WTC11 (cell line): ENCODE data around the gene GRN. TPM values are rescaled to one million over a fixed set of nuclear protein-coding genes. Genes with fewer than 3 reads are reported as not detected.

ENCODE experiments used
- ATAC-seq: fragments of 200-7000 bp; cut with Tn5 transposase; 2 replicates; pipeline ENCODE4 v1.10.0; 2021; ENCODE audit warnings: mild to moderate bottlenecking, moderate library complexity
- CTCF ChIA-PET: fragments of 300-600 bp; sonication (Branson Sonifier 250); formaldehyde crosslinking; loops from one replicate; lab custom pipeline; 2021; ENCODE audit warnings: antibody characterized with exemption; lab: Charles Lee
- POLR2A ChIA-PET: fragments of 350-600 bp; sonication (Branson Sonifier 250); formaldehyde crosslinking; loops from one replicate; lab custom pipeline; 2021; ENCODE audit warnings: antibody characterized with exemption; lab: Charles Lee
- DNase-seq: peaks from one replicate; pipeline ENCODE4 v3.0.0; 2021; ENCODE audit warnings: low spot score
- H3K27ac Mint-ChIP-seq: 2 replicates; pipeline ENCODE4 v1.8.0; 2021; ENCODE audit warnings: mixed read lengths
- H3K27me3 Mint-ChIP-seq: 2 replicates; pipeline ENCODE4 v1.8.0; 2021; ENCODE audit warnings: low read depth, mild to moderate bottlenecking, moderate library complexity, mixed read lengths
- H3K36me3 Mint-ChIP-seq: 2 replicates; pipeline ENCODE4 v1.8.0; 2021; ENCODE audit warnings: mixed read lengths
- H3K4me1 Mint-ChIP-seq: 2 replicates; pipeline ENCODE4 v1.8.0; 2022; ENCODE audit warnings: mixed read lengths
- H3K4me3 Mint-ChIP-seq: 2 replicates; pipeline ENCODE4 v1.8.0; 2021; ENCODE audit warnings: mild to moderate bottlenecking, moderate library complexity, mixed read lengths
- H3K9me3 Mint-ChIP-seq: 2 replicates; pipeline ENCODE4 v1.8.0; 2021; ENCODE audit warnings: mixed read lengths
- AFF4 ChIP-seq: sonication (generic); formaldehyde crosslinking; IDR thresholded peaks from 2 replicates; pipeline ENCODE4 v1.8.1; 2023; ENCODE audit warnings: mild to moderate bottlenecking, missing genetic modification reagents, borderline replicate concordance
- AR ChIP-seq: fragments of 250-450 bp; sonication (Bioruptor Pico); IDR thresholded peaks from 2 replicates; pipeline ENCODE4 v1.9.0; 2021; ENCODE audit warnings: mild to moderate bottlenecking
- ARID4B ChIP-seq: sonication (generic); formaldehyde crosslinking; IDR thresholded peaks from 2 replicates; pipeline ENCODE4 v1.8.0; 2023; ENCODE audit warnings: missing genetic modification reagents, mild to moderate bottlenecking, borderline replicate concordance
- ETV6 ChIP-seq: sonication (generic); formaldehyde crosslinking; IDR thresholded peaks from 2 replicates; pipeline ENCODE4 v1.8.1; 2022; ENCODE audit warnings: mild to moderate bottlenecking, missing genetic modification reagents
- HMGA2 ChIP-seq: fragments of 250-450 bp; sonication (Bioruptor Pico); IDR thresholded peaks from 2 replicates; pipeline ENCODE4 v1.4.0; 2021; ENCODE audit warnings: mild to moderate bottlenecking, moderate library complexity
- PRRX2 ChIP-seq: fragments of 250-450 bp; sonication (Bioruptor Pico); IDR thresholded peaks from 2 replicates; pipeline ENCODE4 v1.8.0; 2021; ENCODE audit warnings: mild to moderate bottlenecking
- SOX15 ChIP-seq: fragments of 250-450 bp; sonication (Bioruptor Pico); IDR thresholded peaks from 2 replicates; pipeline ENCODE4 v1.9.0; 2021; ENCODE audit warnings: mild to moderate bottlenecking
- STAT6 ChIP-seq: sonication (generic); formaldehyde crosslinking; conservative IDR thresholded peaks from 2 replicates; pipeline ENCODE4 v1.8.1; 2023; ENCODE audit warnings: mild to moderate bottlenecking, low read depth, missing genetic modification reagents, moderate library complexity
- ZBTB43 ChIP-seq: sonication (generic); formaldehyde crosslinking; IDR thresholded peaks from 2 replicates; pipeline ENCODE4 v1.8.1; 2023; ENCODE audit warnings: mild to moderate bottlenecking, missing genetic modification reagents
- ZNF263 ChIP-seq: sonication (generic); formaldehyde crosslinking; IDR thresholded peaks from 2 replicates; pipeline ENCODE4 v1.8.1; 2022; ENCODE audit warnings: low read depth, mild to moderate bottlenecking, moderate library complexity, missing genetic modification reagents
- ZNF317 ChIP-seq: sonication (generic); formaldehyde crosslinking; IDR thresholded peaks from 2 replicates; pipeline ENCODE4 v1.8.1; 2023; ENCODE audit warnings: low read depth, mild to moderate bottlenecking, moderate library complexity, missing genetic modification reagents, borderline replicate concordance
- ZNF671 ChIP-seq: fragments of 250-450 bp; sonication (Bioruptor Pico); IDR thresholded peaks from 2 replicates; pipeline ENCODE4 v1.8.0; 2021; ENCODE audit warnings: mild to moderate bottlenecking
- total RNA-seq: library from RNA; stranded (reverse); gene quantifications from 3 replicates; pipeline ENCODE4 v1.2.3, GENCODE V29; 2021
- TF ChIP-seq, protein P1 (sequence below): fragments of 250-450 bp; sonication (Bioruptor Pico); conservative IDR thresholded peaks from 2 replicates; pipeline ENCODE4 v1.9.0; 2021; ENCODE audit warnings: mild to moderate bottlenecking
- TF ChIP-seq, protein P2 (sequence below): sonication (generic); formaldehyde crosslinking; IDR thresholded peaks from 2 replicates; pipeline ENCODE4 v1.8.1; 2023; ENCODE audit warnings: mild to moderate bottlenecking, missing genetic modification reagents, moderate library complexity

Gene GRN
- total RNA-seq, 1 experiment from 2014 or later = 177 TPM

DNA sequence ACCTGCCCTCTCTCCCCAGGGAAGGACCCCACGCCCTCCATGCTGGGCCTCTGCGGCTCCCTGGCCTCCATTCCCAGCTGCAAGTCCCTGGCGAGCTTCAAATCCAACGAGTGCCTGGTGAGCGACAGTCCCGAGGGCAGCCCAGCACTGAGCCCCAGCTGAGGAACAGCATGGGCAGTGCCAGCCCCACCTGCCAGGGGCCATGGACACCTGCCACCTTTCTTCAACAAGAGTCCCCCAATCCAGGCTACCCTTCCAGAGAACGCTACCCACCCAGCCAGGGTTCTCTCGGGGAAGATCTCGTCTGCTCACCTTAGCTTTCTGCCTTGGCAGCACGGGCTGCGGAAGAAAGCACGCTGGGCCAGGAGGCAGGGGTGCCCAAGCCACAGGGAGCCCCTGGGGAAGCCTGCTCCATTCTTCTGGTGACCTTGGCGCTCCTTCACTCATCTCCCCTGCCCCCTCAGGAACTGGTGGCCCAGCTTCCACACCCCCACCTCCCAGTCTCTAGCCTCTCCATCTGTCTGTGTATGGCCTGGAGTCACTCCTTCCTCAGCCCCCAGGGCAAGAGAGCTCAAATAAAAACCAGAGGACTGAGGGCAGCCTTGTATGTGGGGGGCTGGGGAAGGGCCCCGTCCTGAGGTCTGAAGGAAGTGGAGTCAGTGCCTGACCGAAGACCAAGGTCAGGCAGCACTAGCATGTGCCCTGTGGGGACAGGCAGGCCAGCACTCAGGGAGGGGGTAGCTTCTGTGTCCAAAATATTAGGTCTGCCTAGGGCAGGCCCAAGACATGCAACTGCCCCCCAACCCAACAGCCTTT, 26.8 kb upstream of the GRN start:
- ATAC-seq (no peak), DNase-seq (no peak)
- POLR2A ChIA-PET = interaction anchor here (0.8 kb wide), 1 partner anchor 10 kb away, joined by 3 read pairs; the partner anchor contains the start of gene RUNDC3A
- Mint-ChIP-seq H3K4me1 (peaks cover 16% of the 10 kb centered on the region), H3K27me3 (peaks cover 33% of the 10 kb centered on the region), H3K27ac (peak overlapping the region; percentile 58; the same call in 1 of the 2 replicates), H3K4me3 (no peak overlapping the region), H3K36me3 (peaks cover 17% of the 10 kb centered on the region), H3K9me3 (no peaks in the 10 kb centered on the region)
- CTCF ChIA-PET = interaction anchor here (1.1 to 6.6 kb wide), 10 partner anchors 9 to 114 kb away, joined by 3 to 77 read pairs (median 20); partner anchors contain the start of genes FAM171A2, GRN and UBTF
- TF ChIP-seq ARID4B (CRISPR knock-in tag) (no peak), ETV6 (CRISPR knock-in tag) (no peak), SOX15 (CRISPR knock-in tag) (no peak), PRRX2 (CRISPR knock-in tag) (no peak), ZBTB43 (CRISPR knock-in tag) (no peak), ZNF317 (CRISPR knock-in tag) (no peak), HMGA2 (no peak), STAT6 (CRISPR knock-in tag) (no peak)
- TF ChIP-seq, protein P1, sequence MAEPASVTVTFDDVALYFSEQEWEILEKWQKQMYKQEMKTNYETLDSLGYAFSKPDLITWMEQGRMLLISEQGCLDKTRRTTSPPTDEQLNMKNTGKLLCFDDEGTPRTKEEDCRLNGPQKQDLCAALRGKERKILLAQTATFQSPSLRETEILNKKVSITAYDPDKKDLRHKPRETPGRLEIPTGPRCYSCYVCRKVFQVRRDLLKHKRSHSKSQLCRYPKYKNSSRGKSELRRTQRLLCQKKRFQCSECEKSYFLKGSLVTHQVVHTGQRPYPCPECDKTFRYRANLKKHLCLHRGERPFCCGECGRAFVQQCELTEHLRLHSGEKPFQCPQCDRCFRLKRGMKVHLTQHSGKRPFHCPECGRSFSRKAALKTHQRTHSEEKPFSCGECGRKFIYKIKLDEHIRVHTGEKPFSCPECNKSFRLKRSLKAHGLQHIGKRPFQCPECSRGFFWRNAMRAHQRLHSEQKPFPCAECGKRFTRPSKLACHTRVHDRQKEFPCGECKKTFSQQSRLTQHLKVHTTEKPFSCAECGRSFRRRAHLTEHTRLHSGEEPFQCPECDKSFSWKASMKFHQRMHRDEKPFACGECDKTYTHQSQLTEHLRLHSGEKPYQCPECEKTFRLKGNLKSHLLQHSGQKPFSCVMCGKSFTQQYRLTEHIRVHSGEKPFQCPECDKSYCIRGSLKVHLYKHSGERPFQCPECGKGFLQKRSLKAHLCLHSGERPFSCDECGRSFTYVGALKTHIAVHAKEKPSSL (CRISPR knock-in tag) = no peak

DNA sequence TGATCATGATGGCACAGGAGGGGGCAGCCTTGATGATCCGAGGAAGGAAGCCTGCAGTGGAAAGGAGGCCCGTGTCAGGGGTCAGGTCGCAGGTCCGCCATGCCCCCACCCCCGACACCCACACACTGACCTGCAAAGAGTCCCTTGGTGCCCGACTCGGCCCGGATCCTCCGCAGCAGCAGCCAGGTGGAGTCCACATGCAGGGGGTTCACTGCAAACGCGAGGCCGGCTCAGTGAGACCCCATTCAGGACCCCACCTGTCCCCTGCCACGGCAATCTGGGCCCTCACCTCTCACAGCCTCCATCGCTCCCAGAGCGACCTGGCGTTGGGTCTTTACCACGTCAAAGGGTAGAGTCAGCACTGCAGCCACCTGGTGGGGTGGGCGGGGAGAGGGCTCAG, 25.0 kb upstream of the GRN start:
- ATAC-seq = no peak
- H3K4me3 Mint-ChIP-seq = no peak overlapping the region
- peaks cover 17% of the 10 kb centered on the region for H3K36me3 Mint-ChIP-seq
- no peak overlapping the region for H3K27ac Mint-ChIP-seq
- peaks cover 17% of the 10 kb centered on the region for H3K27me3 Mint-ChIP-seq
- POLR2A ChIA-PET = interaction anchor here (0.6 to 0.8 kb wide), 2 partner anchors 12 to 101 kb away, joined by 3 read pairs; partner anchors contain the start of genes RUNDC3A and UBTF
- no peak for DNase-seq
- no peaks in the 10 kb centered on the region for H3K9me3 Mint-ChIP-seq
- H3K4me1 Mint-ChIP-seq = peaks cover 17% of the 10 kb centered on the region
- CTCF ChIA-PET = interaction anchor here (0.9 to 6.6 kb wide), 6 partner anchors 11 to 110 kb away, joined by 3 to 77 read pairs (median 8); partner anchors contain the start of gene GRN
- TF ChIP-seq AR (no peak), AFF4 (CRISPR knock-in tag) (no peak), ZNF671 (CRISPR knock-in tag) (no peak), ZNF263 (CRISPR knock-in tag) (no peak)
- TF ChIP-seq, protein P2, sequence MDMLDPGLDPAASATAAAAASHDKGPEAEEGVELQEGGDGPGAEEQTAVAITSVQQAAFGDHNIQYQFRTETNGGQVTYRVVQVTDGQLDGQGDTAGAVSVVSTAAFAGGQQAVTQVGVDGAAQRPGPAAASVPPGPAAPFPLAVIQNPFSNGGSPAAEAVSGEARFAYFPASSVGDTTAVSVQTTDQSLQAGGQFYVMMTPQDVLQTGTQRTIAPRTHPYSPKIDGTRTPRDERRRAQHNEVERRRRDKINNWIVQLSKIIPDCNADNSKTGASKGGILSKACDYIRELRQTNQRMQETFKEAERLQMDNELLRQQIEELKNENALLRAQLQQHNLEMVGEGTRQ (CRISPR knock-in tag) = no peak
